HL-60 (cell line): Measurements from ENCODE around the gene RHBDD3.

Experiments used
- TF ChIP-seq, protein P1 (sequence below): IDR thresholded peaks from 2 replicates; pipeline ENCODE4 v1.6.1; 2012; ENCODE audit warnings: low read depth; ENCODE audit not compliant: insufficient replicate concordance
- TF ChIP-seq, protein P2 (sequence below): IDR thresholded peaks from one replicate; pipeline ENCODE4 v1.5.1; 2011; ENCODE audit warnings: low read length, control low read depth, inconsistent platforms; ENCODE audit not compliant: insufficient read depth

DNA sequence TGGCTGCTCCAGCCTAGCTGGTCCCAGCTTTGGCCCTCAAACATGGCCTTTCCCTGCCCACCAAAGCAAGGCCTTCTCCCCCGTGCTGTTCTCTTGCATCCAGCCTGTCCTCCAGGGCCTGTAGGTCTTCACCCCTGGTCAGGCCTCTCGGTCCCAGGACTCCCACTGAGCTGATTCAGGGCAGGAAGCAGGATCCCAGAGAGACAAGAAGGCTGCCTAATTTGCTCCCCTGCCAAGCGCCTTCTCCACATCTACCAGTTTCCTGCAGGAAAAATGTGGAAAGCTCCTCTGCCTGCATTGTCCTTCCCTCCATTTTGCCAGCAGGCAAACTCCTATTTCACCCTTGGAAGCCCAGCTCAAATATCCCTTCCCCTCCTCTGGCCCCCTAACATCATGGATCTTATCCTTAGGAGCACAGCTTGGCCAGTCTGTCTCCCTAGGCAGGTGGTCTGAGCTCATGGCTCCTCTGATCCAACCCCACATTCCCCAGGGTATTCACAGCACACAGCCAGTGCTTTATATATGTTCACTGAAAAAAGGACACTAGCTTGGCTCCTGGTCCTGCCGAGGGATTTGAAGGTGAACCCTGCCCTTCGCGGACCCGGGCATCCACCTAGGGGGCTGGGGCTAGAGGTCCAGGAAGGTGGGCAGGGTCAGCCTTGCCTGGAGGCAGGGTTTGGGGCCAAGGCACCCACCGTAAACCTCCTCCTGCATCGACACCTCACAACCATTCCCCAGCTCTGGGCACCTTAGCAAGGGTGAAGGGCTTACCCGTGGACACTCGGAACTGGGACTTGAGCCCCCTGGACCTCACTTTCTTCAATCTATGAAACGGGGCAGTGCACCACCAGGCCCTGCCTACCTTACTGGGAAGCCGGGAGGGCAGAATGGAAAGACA lies 968 bp downstream of the RHBDD3 start:
- TF ChIP-seq, protein P1, sequence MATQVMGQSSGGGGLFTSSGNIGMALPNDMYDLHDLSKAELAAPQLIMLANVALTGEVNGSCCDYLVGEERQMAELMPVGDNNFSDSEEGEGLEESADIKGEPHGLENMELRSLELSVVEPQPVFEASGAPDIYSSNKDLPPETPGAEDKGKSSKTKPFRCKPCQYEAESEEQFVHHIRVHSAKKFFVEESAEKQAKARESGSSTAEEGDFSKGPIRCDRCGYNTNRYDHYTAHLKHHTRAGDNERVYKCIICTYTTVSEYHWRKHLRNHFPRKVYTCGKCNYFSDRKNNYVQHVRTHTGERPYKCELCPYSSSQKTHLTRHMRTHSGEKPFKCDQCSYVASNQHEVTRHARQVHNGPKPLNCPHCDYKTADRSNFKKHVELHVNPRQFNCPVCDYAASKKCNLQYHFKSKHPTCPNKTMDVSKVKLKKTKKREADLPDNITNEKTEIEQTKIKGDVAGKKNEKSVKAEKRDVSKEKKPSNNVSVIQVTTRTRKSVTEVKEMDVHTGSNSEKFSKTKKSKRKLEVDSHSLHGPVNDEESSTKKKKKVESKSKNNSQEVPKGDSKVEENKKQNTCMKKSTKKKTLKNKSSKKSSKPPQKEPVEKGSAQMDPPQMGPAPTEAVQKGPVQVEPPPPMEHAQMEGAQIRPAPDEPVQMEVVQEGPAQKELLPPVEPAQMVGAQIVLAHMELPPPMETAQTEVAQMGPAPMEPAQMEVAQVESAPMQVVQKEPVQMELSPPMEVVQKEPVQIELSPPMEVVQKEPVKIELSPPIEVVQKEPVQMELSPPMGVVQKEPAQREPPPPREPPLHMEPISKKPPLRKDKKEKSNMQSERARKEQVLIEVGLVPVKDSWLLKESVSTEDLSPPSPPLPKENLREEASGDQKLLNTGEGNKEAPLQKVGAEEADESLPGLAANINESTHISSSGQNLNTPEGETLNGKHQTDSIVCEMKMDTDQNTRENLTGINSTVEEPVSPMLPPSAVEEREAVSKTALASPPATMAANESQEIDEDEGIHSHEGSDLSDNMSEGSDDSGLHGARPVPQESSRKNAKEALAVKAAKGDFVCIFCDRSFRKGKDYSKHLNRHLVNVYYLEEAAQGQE, result no peak
- TF ChIP-seq, protein P2, sequence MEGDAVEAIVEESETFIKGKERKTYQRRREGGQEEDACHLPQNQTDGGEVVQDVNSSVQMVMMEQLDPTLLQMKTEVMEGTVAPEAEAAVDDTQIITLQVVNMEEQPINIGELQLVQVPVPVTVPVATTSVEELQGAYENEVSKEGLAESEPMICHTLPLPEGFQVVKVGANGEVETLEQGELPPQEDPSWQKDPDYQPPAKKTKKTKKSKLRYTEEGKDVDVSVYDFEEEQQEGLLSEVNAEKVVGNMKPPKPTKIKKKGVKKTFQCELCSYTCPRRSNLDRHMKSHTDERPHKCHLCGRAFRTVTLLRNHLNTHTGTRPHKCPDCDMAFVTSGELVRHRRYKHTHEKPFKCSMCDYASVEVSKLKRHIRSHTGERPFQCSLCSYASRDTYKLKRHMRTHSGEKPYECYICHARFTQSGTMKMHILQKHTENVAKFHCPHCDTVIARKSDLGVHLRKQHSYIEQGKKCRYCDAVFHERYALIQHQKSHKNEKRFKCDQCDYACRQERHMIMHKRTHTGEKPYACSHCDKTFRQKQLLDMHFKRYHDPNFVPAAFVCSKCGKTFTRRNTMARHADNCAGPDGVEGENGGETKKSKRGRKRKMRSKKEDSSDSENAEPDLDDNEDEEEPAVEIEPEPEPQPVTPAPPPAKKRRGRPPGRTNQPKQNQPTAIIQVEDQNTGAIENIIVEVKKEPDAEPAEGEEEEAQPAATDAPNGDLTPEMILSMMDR, result no peak
